K562 (cell line): ENCODE results near the gene LILRA6. TPM values are rescaled to one million over a fixed set of nuclear protein-coding genes. Genes with fewer than 3 reads are reported as not detected.

Experiments used
- AFF4 ChIP-seq: sonication (generic); formaldehyde crosslinking; IDR thresholded peaks from 2 replicates; pipeline ENCODE4 v1.8.0; 2023; ENCODE audit warnings: mild to moderate bottlenecking, missing genetic modification reagents
- CCAR2 ChIP-seq: fragments of 200-400 bp; formaldehyde crosslinking; IDR thresholded peaks from 2 replicates; pipeline ENCODE4 v1.6.1; 2017; ENCODE audit warnings: mild to moderate bottlenecking, low read depth, low read length
- GTF2A2 ChIP-seq: IDR thresholded peaks from 2 replicates; pipeline ENCODE4 v1.6.1; 2016; ENCODE audit warnings: mild to moderate bottlenecking, missing genetic modification characterization, missing compliant biosample characterization
- MTA2 ChIP-seq: fragments of 450-650 bp; IDR thresholded peaks from 2 replicates; pipeline ENCODE4 v1.6.1; 2016; ENCODE audit warnings: low read depth
- NR3C1 ChIP-seq: sonication (generic); formaldehyde crosslinking; IDR thresholded peaks from 2 replicates; pipeline ENCODE4 v1.8.1; 2022; ENCODE audit warnings: missing genetic modification reagents
- PCBP1 ChIP-seq: fragments of 200-400 bp; formaldehyde crosslinking; IDR thresholded peaks from 2 replicates; pipeline ENCODE4 v1.6.1; 2018; ENCODE audit warnings: mild to moderate bottlenecking, low read depth, low read length; ENCODE audit not compliant: poor library complexity, severe bottlenecking
- SIN3A ChIP-seq, 2 experiments: fragments of 150-350 bp in 1 of 2; IDR thresholded peaks; 2 replicates each; pipeline ENCODE4 v1.6.1; 2011 to 2016; ENCODE audit warnings: borderline replicate concordance in 2 of 2, low read depth in 2 of 2, low read length in 2 of 2, mild to moderate bottlenecking in 2 of 2, moderate library complexity in 2 of 2; ENCODE audit not compliant: control insufficient read depth in 1 of 2
- SUPT5H ChIP-seq: fragments of 450-650 bp; IDR thresholded peaks from 2 replicates; pipeline ENCODE4 v1.6.1; 2016
- YBX1 ChIP-seq: fragments of 450-650 bp; IDR thresholded peaks from 2 replicates; pipeline ENCODE4 v1.7.1; 2016; ENCODE audit warnings: mild to moderate bottlenecking
- ZBTB34 ChIP-seq: fragments of 250-450 bp; sonication (Bioruptor Pico); IDR thresholded peaks from 2 replicates; pipeline ENCODE4 v1.8.0; 2021; ENCODE audit warnings: mild to moderate bottlenecking, moderate library complexity
- ZNF436 ChIP-seq: fragments of 250-450, 450-650 bp; sonication (Bioruptor Pico); formaldehyde crosslinking; IDR thresholded peaks from 2 replicates; pipeline ENCODE4 v1.7.0; 2020; ENCODE audit warnings: mild to moderate bottlenecking
- ZNF518B ChIP-seq: fragments of 250-450 bp; sonication (Bioruptor Pico); IDR thresholded peaks from 2 replicates; pipeline ENCODE4 v1.5.0; 2021; ENCODE audit warnings: mild to moderate bottlenecking, moderate library complexity
- polyA plus RNA-seq, 8 experiments: library from polyadenylated mRNA; depleted of rRNA in 4 of 8; stranded (reverse) in 5 of 8; unstranded in 3 of 8; fragments of >200 nt; fragmentation: Nextera tagmentation in 2 of 8; fragmentation: Illumina TruSeq in 1 of 8; extraction: Ambion mirVana in 2 of 8; extraction: Trizol in 1 of 8; gene quantifications; 2 replicates each; pipeline versions ENCODE4 v1.2.1 to v1.2.3, GENCODE V29; 2011 to 2014; ENCODE audit warnings: inconsistent platforms in 1 of 8, missing spikeins in 1 of 8
- total RNA-seq, 7 experiments: library from RNA; depleted of rRNA in 6 of 7; stranded (reverse); fragments of >200 nt in 6 of 7; fragmentation: Illumina TruSeq in 2 of 7; extraction: Trizol in 2 of 7; gene quantifications; 2 replicates each; pipeline versions ENCODE4 v1.2.1 to v1.2.3, GENCODE V29; 2011 to 2021; ENCODE audit warnings: low replicate concordance in 1 of 7
- TF ChIP-seq, protein P1 (sequence below): fragments of 450-650 bp; formaldehyde crosslinking; conservative IDR thresholded peaks from 2 replicates; pipeline ENCODE4 v1.4.0; 2022; ENCODE audit warnings: mild to moderate bottlenecking, missing genetic modification characterization
- TF ChIP-seq, protein P2 (sequence below): sonication (generic); formaldehyde crosslinking; IDR thresholded peaks from 2 replicates; pipeline ENCODE4 v1.8.0; 2022; ENCODE audit warnings: missing genetic modification reagents, mild to moderate bottlenecking, borderline replicate concordance

The LILRA6 gene
- total and polyA plus RNA-seq, 9 of the 15 experiments (the other 6 are each of a cell fraction or from before 2014, with no cell fraction given) = 0.03 TPM; not detected in 8

- TF ChIP-seq PCBP1 (no peak), MTA2 (no peak), YBX1 (no peak), GTF2A2 (tag) (no peak), AFF4 (no peak), CCAR2 (no peak), ZNF436 (CRISPR knock-in tag) (no peak), ZBTB34 (no peak), SIN3A (IDR thresholded peaks at IDR 0.05; ENCODE audit: borderline replicate concordance in 2 of 2, control insufficient read depth in 1 of 2, low read depth in 2 of 2, low read length in 2 of 2) (no peak), ZNF518B (CRISPR knock-in tag) (no peak), NR3C1 (no peak), SUPT5H (no peak)
- TF ChIP-seq, protein P1, sequence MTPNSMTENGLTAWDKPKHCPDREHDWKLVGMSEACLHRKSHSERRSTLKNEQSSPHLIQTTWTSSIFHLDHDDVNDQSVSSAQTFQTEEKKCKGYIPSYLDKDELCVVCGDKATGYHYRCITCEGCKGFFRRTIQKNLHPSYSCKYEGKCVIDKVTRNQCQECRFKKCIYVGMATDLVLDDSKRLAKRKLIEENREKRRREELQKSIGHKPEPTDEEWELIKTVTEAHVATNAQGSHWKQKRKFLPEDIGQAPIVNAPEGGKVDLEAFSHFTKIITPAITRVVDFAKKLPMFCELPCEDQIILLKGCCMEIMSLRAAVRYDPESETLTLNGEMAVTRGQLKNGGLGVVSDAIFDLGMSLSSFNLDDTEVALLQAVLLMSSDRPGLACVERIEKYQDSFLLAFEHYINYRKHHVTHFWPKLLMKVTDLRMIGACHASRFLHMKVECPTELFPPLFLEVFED (CRISPR knock-in tag) = no peak
- TF ChIP-seq, protein P2, sequence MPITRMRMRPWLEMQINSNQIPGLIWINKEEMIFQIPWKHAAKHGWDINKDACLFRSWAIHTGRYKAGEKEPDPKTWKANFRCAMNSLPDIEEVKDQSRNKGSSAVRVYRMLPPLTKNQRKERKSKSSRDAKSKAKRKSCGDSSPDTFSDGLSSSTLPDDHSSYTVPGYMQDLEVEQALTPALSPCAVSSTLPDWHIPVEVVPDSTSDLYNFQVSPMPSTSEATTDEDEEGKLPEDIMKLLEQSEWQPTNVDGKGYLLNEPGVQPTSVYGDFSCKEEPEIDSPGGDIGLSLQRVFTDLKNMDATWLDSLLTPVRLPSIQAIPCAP (CRISPR knock-in tag) = no peak
Observed at GRCh38 chr19:54252845-54253244, 10.3 kb upstream of the LILRA6 start (continued).
